Activated CD4-positive, alpha-beta T cell treated with anti-CD3 and anti-CD28 coated beads, Interleukin-2, amount 50 U/mL, for 1 hour (primary cell): ENCODE measurements around the gene FNDC11.

Source experiments
- DNase-seq: peaks from one replicate; pipeline ENCODE4 v3.0.0-alpha.2; 2020

The FNDC11 gene

DNA sequence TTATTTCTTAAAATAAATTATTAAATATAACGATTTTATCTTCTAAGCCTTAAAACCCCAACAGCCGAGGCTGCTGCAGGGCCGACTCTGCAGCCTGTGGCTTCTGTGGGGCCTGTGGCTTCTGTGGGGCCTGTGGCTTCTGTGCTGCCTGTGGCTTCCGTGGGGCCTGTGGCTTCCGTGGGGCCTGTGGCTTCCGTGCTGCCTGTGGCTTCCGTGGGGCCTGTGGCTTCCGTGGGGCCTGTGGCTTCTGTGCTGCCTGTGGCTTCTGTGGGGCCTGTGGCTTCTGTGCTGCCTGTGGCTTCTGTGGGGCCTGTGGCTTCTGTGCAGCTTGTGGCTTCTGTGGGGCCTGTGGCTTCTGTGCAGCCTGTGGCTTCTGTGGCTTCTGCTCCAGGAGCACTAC is 47.7 kb downstream of the FNDC11 start:
- peak; percentile 31 for DNase-seq

DNA sequence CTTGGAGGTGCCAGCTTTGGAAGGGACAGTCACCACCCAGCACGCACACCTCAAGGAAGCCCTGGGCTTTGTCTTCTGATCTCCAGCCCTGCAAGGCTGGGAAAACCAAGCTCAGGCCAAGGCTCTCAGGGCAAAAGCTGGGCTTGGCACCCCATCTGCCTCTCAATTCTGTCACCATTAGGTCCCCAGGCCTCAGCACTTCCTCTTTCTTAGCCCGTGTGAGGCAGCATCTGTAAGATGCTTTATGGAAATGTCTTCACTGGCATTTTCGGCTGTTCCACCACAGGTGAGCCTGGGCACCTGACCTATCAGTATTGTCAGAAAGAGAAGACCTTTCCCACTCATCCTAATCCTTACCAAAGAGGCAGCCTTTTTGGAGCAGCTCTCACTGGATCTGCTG is 48.4 kb downstream of the FNDC11 start:
- no peak for DNase-seq
